SU-DHL-6 (cell line): ENCODE results near the gene SORL1-AS1.

Experiments used
- H2AFZ ChIP-seq: fragments of 200-600 bp; sonication (generic); 2 replicates; pipeline ENCODE4 v1.6.1; 2014; ENCODE audit warnings: low read depth, mild to moderate bottlenecking, moderate library complexity, mixed read lengths, antibody characterized with exemption, low read length; ENCODE audit not compliant: severe bottlenecking
- H3F3A ChIP-seq: fragments of 200-600 bp; shearing (Covaris generic); 2 replicates; pipeline ENCODE4 v1.6.0; 2016; ENCODE audit warnings: antibody characterized with exemption, mild to moderate bottlenecking; ENCODE audit not compliant: insufficient read depth
- H3K27ac ChIP-seq: fragments of 200-600 bp; sonication (generic); 2 replicates; pipeline ENCODE4 v1.5.1; 2016; ENCODE audit warnings: low read depth, mild to moderate bottlenecking, low read length, moderate library complexity, mixed read lengths
- H3K27me3 ChIP-seq: fragments of 200-600 bp; sonication (generic), shearing (Covaris generic); 2 replicates; pipeline ENCODE4 v1.6.0; 2014; ENCODE audit warnings: mild to moderate bottlenecking, low read length
- H3K36me3 ChIP-seq: fragments of 200-600 bp; sonication (generic); 2 replicates; pipeline ENCODE4 v1.6.1; 2014; ENCODE audit warnings: mild to moderate bottlenecking, low read length, mixed read lengths
- H3K4me2 ChIP-seq: fragments of 300-600, 200-600 bp; shearing (Covaris generic), sonication (generic); 2 replicates; pipeline ENCODE4 v1.6.0; 2014; ENCODE audit warnings: low read length, low read depth, mild to moderate bottlenecking; ENCODE audit not compliant: poor library complexity, severe bottlenecking
- H3K4me3 ChIP-seq: fragments of 200-600 bp; sonication (generic); 2 replicates; pipeline ENCODE4 v1.5.1; 2014; ENCODE audit warnings: antibody characterized with exemption, low read length, mild to moderate bottlenecking, mixed read lengths; ENCODE audit not compliant: insufficient read depth, poor library complexity, severe bottlenecking
- H3K79me2 ChIP-seq: fragments of 200-600 bp; sonication (generic); 2 replicates; pipeline ENCODE4 v1.6.1; 2014; ENCODE audit warnings: mild to moderate bottlenecking, low read length, moderate library complexity; ENCODE audit not compliant: insufficient read depth
- H3K9ac ChIP-seq: fragments of 200-600 bp; sonication (generic); 2 replicates; pipeline ENCODE4 v1.7.0; 2014; ENCODE audit warnings: mild to moderate bottlenecking, low read length
- H3K9me2 ChIP-seq: fragments of 200-600 bp; sonication (generic); replicated peaks from 2 replicates; pipeline ENCODE4 v1.6.1; 2014; ENCODE audit warnings: low read length; ENCODE audit not compliant: insufficient read depth
- H3K9me3 ChIP-seq: fragments of 200-600 bp; sonication (generic); 2 replicates; pipeline ENCODE4 v1.6.1; 2014; ENCODE audit warnings: low read length, mixed read lengths; ENCODE audit not compliant: insufficient read depth
- H4K20me1 ChIP-seq: fragments of 200-600 bp; sonication (generic); 2 replicates; pipeline ENCODE4 v1.6.1; 2014; ENCODE audit warnings: low read depth, mild to moderate bottlenecking, antibody characterized with exemption, low read length, moderate library complexity, mixed read lengths
- EZH2phosphoT487 ChIP-seq: fragments of 200-600 bp; sonication (generic), shearing (Covaris generic); conservative IDR thresholded peaks from 2 replicates; pipeline ENCODE4 v1.6.1; 2018; ENCODE audit warnings: mild to moderate bottlenecking, antibody characterized with exemption, low read length, moderate library complexity, mixed read lengths
- TF ChIP-seq, protein P1 (sequence below): fragments of 200-600 bp; sonication (generic); IDR thresholded peaks from one replicate; pipeline ENCODE4 v1.5.1; 2017; ENCODE audit warnings: antibody characterized with exemption, mild to moderate bottlenecking, low read length, moderate library complexity; ENCODE audit not compliant: insufficient read depth, poor library complexity, severe bottlenecking

The SORL1-AS1 gene

DNA sequence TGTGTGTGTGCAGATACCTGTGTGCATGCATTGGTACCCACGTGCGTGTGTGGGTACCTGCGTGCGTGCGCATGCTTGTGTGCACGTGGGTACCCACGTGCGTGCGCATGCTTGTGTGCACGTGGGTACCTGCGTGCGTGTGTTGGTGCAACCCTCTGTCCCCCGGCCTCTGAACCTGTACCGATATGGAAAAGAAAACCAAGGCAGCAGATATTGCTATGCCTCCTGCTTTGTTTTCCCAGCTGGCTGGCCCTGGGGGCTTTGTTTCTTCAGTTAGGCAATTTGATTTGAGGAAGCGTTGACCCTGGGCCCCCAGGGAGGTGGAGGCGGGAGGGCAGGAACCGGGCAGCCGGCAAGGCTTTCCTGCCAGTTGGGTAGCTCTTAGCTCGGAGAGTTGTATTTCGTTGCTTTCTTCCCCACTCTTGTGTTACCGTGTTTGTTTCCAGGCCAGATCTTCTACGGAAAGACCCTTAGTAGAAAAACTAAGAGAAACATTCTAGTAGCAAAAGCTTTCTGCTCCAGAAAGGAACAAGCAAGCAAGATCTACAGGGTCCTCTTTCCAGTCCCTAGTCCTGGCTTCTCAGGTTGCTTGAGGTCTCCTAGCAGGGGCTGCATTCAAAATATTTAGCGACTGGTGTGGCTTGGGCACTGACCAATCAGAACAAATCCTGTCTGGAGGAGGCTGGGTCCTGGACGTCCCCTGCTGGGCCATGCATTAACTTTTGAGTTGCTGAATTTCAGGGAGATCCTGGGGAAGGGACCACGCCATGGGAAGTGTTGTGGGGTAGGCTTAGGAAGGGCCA is 26.3 kb upstream of the SORL1-AS1 start:
- Histone ChIP-seq H3K4me2 (no peak overlapping the region), H4K20me1 (peaks cover 22% of the 10 kb centered on the region; the same call in 1 of the 2 replicates), H3K4me3 (no peak overlapping the region), H3K9me2 (no peaks in the 10 kb centered on the region), H3K79me2 (peaks cover 91% of the 10 kb centered on the region), H3K9ac (no peak overlapping the region), H3K27me3 (no peaks in the 10 kb centered on the region), H3K9me3 (no peaks in the 10 kb centered on the region), H3F3A (0 out of 2 replicates have a peak, but pooled peaks cover 11% of the 10 kb centered on the region), H3K36me3 (peaks cover 49% of the 10 kb centered on the region), H3K27ac (no peak overlapping the region), H2AFZ (no peak overlapping the region)
- TF ChIP-seq EZH2phosphoT487 = no peak
- TF ChIP-seq, protein P1, sequence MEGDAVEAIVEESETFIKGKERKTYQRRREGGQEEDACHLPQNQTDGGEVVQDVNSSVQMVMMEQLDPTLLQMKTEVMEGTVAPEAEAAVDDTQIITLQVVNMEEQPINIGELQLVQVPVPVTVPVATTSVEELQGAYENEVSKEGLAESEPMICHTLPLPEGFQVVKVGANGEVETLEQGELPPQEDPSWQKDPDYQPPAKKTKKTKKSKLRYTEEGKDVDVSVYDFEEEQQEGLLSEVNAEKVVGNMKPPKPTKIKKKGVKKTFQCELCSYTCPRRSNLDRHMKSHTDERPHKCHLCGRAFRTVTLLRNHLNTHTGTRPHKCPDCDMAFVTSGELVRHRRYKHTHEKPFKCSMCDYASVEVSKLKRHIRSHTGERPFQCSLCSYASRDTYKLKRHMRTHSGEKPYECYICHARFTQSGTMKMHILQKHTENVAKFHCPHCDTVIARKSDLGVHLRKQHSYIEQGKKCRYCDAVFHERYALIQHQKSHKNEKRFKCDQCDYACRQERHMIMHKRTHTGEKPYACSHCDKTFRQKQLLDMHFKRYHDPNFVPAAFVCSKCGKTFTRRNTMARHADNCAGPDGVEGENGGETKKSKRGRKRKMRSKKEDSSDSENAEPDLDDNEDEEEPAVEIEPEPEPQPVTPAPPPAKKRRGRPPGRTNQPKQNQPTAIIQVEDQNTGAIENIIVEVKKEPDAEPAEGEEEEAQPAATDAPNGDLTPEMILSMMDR = no peak

DNA sequence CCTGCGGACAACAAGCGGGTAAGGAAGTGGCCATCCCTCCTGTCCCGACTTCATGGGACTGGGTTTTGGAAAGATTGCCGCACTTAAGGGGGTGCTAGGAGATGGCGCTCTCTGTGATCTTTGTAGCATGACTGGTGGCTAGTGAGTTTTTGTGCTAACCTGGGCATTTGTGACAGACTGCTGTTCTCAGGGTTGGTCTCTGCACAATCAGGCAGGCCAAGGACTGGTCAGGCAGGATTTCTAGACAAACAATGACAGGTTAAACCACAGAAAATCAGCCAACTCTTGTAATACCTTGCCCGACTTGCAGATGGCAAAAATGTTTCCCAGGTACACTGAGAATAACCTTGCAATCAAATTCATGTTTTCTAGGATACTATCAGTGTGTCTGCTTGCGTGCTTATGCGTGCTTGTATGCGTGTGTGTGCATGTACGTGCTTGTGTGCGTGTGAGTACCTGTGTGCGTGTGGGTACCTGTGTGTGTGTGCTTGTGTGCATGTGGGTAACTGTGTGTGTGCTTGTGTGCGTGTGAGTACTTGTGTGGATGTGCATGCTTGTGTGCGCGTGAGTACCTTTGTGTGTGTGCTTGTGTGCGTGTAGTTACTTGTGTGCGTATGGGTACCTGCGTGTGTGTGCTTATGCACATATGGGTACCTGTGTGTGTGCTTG is 25.6 kb upstream of the SORL1-AS1 start:
- Histone ChIP-seq H3K9ac (no peak overlapping the region), H3K79me2 (peaks cover 91% of the 10 kb centered on the region), H2AFZ (no peak overlapping the region), H3F3A (0 out of 2 replicates have a peak, but pooled peaks cover 11% of the 10 kb centered on the region), H3K9me2 (no peaks in the 10 kb centered on the region), H3K27me3 (no peaks in the 10 kb centered on the region), H3K36me3 (peaks cover 48% of the 10 kb centered on the region), H3K9me3 (no peaks in the 10 kb centered on the region), H4K20me1 (peaks cover 26% of the 10 kb centered on the region; the same call in 1 of the 2 replicates), H3K4me2 (no peak overlapping the region), H3K4me3 (no peak overlapping the region), H3K27ac (no peak overlapping the region)
- TF ChIP-seq EZH2phosphoT487 = no peak
- TF ChIP-seq, protein P1 = no peak

DNA sequence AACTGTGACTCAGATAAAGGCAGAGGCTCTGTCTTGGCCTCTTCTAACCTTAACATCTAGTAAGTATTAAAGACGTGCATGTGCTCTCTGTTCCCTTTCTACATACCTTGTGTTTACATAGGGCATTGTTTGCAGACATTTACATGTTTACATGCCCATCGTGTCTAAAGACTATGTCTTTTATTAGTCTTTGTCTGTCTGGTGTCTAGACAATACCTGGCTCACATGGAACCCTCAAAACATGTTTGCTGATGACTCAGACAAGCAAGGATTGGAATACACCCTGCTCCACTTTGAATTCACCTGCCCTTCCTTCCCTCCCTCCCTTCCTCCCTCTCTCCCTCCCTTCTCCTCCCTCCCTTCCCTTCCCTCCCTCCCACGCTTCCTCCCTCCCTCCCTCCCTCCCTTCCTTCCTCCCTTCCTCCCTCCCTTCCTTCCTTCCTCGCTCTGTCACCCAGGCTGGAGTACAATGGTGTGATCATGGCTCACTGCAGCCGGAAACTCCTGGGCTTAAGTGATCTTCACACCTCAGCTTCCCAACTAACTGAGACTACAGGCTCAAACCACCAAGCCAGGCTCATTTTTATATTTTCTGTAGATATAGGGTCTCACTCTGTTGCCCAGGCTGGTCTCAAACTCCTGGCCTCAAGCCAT is 23.7 kb upstream of the SORL1-AS1 start:
- Histone ChIP-seq H3K79me2 (peaks cover 91% of the 10 kb centered on the region), H3K36me3 (peaks cover 51% of the 10 kb centered on the region), H2AFZ (no peak overlapping the region), H3F3A (peaks cover 15% of the 10 kb centered on the region; the same call in 1 of the 2 replicates), H3K4me2 (no peak overlapping the region), H3K9me2 (no peaks in the 10 kb centered on the region), H3K9ac (no peak overlapping the region), H4K20me1 (peaks cover 30% of the 10 kb centered on the region; the same call in 1 of the 2 replicates), H3K27me3 (no peaks in the 10 kb centered on the region), H3K4me3 (no peak overlapping the region), H3K27ac (no peak overlapping the region), H3K9me3 (no peaks in the 10 kb centered on the region)
- no peak for TF ChIP-seq EZH2phosphoT487
- TF ChIP-seq, protein P1 = no peak
